Activated CD4-positive, alpha-beta T cell treated with anti-CD3 and anti-CD28 coated beads, Interleukin-2, amount 50 U/mL, for 4 hours (primary cell): ENCODE results near the gene VWA5B1.
"Not testable (repeated sequence)": the region's sequence is repeated elsewhere in the genome, so short reads cannot be mapped to it uniquely, and the experiment has no call there.

ENCODE experiments used
- DNase-seq, 2 experiments: peaks; one replicate each; pipeline ENCODE4 v3.0.0-alpha.2; 2020

The VWA5B1 gene

GRCh38 chr1:20280341-20280740 is 10.3 kb upstream of the VWA5B1 start:
- no peak for DNase-seq

- no peak for DNase-seq
Measured at GRCh38 chr1:20280906-20281305, 9.8 kb upstream of the VWA5B1 start.

DNA sequence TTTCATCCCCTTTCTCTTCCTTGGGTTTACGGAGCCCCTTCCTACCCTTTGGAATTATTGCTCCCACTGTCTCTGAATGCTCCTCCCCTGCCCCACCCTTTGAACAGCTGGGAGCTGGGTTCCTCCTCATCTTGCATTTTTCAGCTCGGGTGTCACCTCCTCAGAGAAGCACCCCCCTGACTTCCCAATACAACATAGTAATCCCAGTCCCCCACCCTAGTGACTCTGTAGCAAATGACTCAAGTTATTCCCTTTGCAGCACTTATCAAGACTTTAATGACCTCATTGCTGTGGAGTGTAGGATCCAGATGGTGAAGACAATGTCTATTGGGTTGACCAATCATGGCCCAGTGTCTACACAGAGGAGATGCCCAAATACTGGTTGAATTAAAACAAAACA is 8.9 kb upstream of the VWA5B1 start:
- no peak for DNase-seq

DNA sequence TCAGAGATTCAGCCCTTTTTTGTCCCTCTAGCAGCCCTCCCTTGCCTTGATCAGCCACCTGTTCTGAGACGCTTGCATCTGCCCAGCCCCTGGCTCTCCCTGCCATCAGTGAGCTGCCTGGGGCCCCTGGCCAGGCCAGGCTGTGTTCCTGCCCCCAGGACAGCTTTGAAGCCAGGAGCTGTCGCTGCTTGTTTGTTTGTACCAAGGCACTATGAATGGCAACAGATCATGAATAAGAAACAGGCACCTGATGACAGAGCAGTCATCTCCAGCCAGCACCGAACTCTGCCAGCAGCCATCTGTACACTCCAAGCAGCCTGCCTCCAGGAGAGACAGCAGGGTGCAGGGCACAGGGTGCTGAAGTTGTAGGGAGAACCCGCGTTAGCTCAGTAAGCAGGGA is 8.1 kb upstream of the VWA5B1 start:
- DNase-seq = no peak

- DNase-seq = no peak
Measured at GRCh38 chr1:20284046-20284445, 6.6 kb upstream of the VWA5B1 start.

GRCh38 chr1:20284625-20285024 is 6.0 kb upstream of the VWA5B1 start:
- no peak for DNase-seq

DNA sequence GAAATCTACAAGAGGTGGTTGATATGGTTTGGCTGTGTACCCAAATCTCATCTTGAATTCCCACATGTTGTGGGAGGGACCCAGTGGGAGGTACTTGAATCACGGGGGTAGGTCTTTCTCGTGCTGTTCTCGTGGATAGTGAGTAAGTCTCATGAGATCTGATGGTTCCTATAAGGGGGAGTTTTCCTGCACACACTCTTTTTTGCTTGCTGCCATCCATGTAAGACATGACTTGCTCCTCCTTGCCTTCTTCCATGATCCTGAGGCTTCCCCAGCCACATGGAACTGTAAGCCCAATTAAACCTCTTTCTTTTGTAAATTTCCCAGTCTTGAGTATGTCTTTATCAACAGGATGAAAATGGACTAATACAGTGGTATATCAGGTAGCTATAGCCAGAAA is 5.2 kb upstream of the VWA5B1 start:
- no peak for DNase-seq

DNA sequence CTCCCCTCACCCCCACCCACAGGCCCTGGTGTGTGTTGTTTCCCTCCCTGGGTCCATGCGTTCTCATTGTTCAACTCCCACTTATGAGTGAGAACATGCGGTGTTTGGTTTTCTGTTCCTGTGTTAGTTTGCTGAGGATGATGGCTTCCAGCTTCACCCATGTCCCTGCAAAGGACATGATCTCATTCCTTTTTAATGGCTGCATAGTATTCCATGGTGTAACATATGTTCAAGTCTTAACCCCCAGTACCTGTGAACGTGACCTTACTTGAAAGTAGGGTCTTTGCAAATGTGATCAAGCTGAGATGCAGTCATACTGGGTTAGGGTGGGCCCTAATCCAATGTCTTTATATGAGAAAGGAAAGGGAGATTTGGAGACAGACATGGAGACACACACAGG is 3.0 kb upstream of the VWA5B1 start:
- not testable (repeated sequence) for DNase-seq

DNA sequence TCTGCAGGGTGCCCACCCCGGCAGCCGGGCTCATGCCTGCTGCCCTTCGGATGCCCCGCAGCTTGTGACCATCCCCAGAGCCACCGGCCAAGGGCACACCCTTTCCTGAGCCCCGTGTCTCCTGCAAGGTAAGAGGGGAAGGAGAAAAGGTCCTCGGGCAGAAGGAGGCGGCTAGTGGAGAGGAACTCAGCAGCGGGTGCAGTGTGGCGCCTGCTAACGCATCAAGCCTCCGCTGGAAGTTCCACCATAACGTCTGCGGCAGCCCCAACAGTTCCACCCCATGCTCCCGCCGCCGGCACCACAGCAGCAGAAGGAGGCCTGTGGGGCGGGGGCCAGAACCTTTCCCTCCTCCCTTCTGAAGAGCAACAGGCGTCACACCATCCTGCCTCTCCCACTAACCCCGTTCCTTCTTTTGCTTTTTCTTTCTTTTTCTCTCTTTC is 990 bp downstream of the VWA5B1 start:
- DNase-seq = no peak

- no peak for DNase-seq
Measured at GRCh38 chr1:20298626-20299025, 8.0 kb downstream of the VWA5B1 start.

DNA sequence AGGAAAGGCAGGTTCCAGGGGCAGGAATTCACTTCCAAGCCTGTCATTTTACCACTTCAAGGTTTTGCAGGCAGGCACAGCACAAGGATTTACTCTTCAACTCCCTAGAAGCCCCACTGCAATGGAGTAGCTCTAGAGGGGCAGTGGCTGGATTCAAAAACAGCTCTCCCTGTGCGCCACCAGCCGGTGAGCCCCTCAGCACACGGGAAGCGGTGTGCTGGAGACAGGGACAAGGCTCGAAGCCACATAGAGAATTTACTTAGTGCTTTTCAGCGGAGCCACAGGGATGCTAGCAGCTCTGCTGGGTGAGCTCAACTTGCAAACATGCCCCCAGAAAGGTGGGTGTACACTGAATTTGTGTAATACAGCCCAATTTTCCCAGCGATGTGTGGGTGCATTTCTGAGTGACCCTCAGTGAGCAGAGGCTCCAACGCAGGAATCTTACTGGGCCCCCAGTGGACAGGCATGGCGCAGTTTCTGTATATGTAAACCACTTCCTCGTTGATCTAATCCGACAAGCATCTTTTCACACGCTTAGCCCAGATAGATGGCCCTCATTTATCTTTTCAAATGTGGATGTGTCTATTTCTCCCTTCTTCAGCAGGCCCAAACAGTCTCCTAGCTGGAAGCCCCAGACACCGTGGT is 10.9 kb downstream of the VWA5B1 start:
- no peak for DNase-seq

DNA sequence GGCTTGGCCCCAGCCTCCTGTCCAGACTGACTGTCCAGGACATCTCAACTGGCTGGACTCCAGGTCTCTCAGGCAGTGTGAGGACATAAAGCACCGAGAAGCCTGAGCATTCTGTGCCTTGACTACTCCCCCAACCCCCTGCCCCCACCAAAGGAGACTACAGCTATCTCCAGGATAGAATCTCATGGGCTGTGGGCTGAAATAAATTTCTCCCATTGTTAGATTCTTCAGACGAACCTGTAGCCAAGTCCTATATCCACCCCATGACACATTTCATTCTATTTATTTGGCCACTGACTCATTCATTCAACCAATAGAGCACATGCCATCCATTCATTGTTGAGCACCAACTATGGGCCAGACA is 11.4 kb downstream of the VWA5B1 start:
- no peak for DNase-seq

GRCh38 chr1:20307026-20307425 is 16.4 kb downstream of the VWA5B1 start:
- no peak for DNase-seq

- DNase-seq = no peak
Measured at GRCh38 chr1:20308569-20308968, 17.9 kb downstream of the VWA5B1 start.

- no peak for DNase-seq
Measured at GRCh38 chr1:20311289-20311688, 20.6 kb downstream of the VWA5B1 start.

GRCh38 chr1:20312310-20312709 is 21.6 kb downstream of the VWA5B1 start:
- no peak for DNase-seq

DNA sequence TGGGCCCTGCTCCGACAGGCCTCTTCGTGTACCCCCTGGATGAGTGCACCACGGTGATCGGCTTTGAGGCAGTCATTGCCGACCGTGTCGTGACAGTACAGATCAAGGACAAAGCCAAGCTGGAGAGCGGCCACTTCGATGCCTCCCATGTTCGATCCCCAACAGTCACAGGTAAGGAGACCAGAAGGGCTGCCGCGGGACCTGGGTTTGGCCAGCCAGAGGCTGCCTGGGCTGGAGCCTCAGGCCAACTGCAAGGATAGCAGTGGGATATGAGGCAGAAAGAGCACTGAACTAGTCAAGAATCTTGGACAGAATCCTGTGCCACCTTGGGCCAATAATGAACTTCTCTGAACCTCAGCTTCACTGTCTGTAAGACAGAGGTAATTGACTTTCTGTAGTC is 22.1 kb downstream of the VWA5B1 start:
- no peak for DNase-seq

GRCh38 chr1:20317471-20317870 is 26.8 kb downstream of the VWA5B1 start:
- DNase-seq = no peak

GRCh38 chr1:20318521-20318920 is 27.8 kb downstream of the VWA5B1 start:
- no peak for DNase-seq

- DNase-seq = no peak
Measured at GRCh38 chr1:20318971-20319370, 28.3 kb downstream of the VWA5B1 start.

DNA sequence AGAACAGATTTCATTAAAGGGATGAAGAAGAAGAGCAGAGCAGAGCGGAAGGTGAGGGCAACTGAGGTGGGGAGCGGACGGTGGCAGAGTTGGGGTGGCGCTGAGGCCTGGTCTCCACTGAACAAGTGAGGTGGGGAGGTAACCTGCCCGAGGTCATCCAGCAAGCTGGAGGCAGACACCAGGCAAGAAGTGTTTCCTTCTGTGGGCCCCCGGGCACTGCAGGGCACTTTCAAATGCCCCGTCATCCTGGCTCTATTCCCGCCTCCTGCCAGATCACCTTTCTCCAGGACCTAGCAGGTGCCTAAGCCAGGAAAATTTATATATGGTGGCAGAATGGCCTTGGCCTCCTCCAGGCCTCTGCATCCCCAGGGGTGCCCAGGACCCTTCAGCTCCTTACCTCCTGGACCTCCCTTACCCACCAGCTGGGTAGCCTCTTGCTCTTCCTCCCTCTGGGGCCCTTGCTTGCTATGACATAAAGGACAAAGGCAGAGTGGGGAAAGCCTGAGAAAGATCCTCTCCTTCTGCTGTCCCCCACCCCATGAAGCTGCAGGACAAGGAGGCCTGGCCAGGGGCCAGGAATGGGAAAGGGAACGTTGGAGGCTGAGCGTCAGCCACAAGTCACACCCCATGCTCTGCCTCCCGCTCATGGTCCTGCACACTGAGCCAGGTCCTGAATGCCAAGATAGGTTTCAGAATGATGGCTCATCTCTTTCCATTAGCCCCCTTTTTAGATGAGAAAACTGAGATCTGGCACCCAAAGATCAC is 29.0 kb downstream of the VWA5B1 start:
- no peak for DNase-seq

- DNase-seq = no peak
Measured at GRCh38 chr1:20320704-20321103, 30.0 kb downstream of the VWA5B1 start.

DNA sequence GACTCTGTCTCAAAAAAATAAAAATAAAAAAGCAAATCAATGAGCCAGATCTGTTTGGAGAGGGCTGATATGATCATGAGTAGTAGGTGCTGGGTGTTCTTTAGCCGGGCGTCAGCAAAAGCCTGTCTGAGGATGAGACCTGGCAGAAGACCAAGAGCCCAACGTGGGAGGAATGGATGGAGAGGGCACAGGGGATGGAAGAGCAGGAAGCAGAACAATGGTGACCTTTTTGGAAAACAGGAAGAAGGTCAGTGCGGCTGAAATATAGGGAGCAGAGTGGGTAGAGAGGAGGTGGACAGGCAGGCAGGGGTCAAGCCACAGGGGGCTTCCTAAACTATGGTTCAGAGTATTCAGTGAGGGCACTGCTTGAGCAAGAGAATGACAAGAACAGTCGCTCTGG is 30.9 kb downstream of the VWA5B1 start:
- DNase-seq = no peak

- DNase-seq = no peak
Measured at GRCh38 chr1:20322081-20322824, 31.6 kb downstream of the VWA5B1 start.
